T47D (cell line): ENCODE results near the gene RBMS1.

Source experiments
- DNase-seq, 2 experiments: peaks; one replicate each; pipeline versions ENCODE4 v3.0.0 to v3.0.0-alpha.2; 2011 to 2012; ENCODE audit warnings: low read depth in 1 of 2, low spot score in 1 of 2
- JUND ChIP-seq: IDR thresholded peaks from 2 replicates; pipeline ENCODE4 v1.6.1; 2012; ENCODE audit warnings: low read depth
- in situ Hi-C: cut with HindIII; loops from 2 replicates; pipeline ENCODE4 v1.10.0; 2016; ENCODE audit warnings: low sequenced_read_pairs, low pct_unique_long_range_greater_than_20kb

The RBMS1 gene

DNA sequence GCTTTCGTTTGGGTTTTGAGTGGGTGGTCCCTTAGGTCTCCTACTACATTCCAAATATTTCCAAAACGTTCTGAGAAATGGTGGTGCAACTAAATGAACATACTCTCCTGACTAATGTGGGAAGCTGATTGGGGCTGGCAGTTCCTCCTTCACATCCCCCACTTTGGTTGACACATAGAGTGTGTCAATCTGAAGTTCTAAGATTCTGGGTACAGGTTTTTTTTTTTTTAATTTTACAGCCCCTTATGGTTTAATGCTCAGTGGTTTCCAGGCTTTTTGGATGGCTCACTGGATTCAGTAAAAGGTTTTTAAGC lies 235.2 kb downstream of the RBMS1 start:
- no peak for TF ChIP-seq JUND
- no peak for DNase-seq
- in situ Hi-C loops, result no loop called here

DNA sequence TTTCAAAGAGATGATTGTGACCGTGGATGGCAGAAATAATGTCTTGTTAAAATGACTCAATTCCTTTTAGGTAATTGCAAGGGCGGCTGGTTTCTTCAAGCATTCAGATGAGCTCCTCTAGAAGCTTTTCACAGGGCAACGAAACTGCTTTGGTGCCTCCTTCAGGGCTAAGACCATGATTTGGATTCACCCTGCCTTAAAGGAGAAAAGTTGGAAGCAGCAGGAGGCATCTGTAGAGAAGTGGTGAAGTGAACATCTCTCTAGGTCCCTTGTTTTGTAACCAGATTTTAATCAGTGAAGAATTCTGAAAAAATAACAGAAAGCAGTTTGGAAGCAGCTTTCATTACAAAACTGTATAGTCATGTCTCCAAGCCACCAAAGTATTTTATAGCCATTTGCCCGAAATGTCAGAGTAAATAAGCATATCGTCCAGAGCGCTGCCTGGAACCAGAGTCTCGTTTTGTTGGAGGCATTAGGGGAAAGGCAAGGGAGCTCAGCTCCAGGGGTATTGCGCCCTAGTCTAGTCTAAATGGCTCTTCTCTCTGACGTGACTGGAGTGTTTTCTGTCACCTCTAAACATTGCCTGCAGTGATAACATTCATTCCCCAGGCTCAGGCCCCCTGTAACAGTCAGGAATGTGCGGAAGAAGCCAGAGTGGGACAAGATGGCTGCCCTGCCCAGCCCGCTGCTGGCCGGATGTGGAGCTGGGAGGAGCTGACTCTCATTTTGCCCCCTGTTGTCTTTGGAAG lies 235.7 kb downstream of the RBMS1 start:
- DNase-seq, result no peak
- no peak for TF ChIP-seq JUND
- in situ Hi-C loops, result no loop called here

GRCh38 chr2:160257041-160257742 lies 236.4 kb downstream of the RBMS1 start:
- in situ Hi-C loops, result no loop called here
- no peak for TF ChIP-seq JUND
- peak in 1 of 2 experiments; percentile 68 for DNase-seq

- in situ Hi-C loops, result no loop called here
- no peak for TF ChIP-seq JUND
- no peak for DNase-seq
These were observed 237.1 kb downstream of the RBMS1 start for GRCh38 chr2:160256507-160256906.

DNA sequence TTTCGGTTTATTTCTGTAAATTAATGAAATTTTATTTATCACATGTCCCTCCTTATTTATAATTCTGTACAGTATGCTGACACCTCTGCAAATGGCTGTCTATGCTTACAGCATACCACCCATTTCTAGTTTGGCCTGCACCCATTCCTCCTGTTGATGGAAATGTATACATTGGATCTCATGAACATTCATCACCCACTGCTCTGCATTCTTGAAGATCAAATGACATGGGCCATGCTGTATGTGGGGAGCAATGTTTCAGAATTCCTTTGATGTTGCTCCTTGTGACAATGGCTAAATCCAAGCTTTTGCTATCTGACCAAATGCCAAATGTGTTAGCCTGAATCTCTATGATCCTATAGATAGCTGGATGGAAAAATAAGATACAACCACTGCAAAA lies 238.2 kb downstream of the RBMS1 start:
- no peak for TF ChIP-seq JUND
- in situ Hi-C loops, result no loop called here
- no peak for DNase-seq

GRCh38 chr2:160254189-160254762 lies 239.3 kb downstream of the RBMS1 start:
- no peak for DNase-seq
- no peak for TF ChIP-seq JUND
- in situ Hi-C loops, result no loop called here

- in situ Hi-C loops, result no loop called here
- TF ChIP-seq JUND, result no peak
- no peak for DNase-seq
These were observed 240.0 kb downstream of the RBMS1 start for GRCh38 chr2:160253440-160254188.

DNA sequence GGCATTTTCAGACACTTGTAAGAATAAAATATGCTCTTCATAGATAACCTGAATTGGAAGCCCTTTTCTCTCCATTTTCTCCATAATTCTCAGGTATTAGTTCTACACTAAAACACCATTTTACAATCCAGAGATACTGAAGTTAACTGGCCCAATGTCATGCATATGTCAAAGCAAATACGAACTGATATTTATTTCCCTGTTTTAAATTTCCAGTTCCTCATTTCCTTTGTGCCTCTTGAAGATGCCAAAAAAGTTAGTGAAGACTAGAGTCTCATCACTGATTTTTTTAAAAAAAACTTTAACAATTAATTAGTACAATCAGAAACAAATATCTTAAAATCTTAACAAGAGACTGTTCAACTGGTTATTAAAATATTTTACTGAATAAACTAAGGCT lies 240.7 kb downstream of the RBMS1 start:
- in situ Hi-C loops, result no loop called here
- no peak for TF ChIP-seq JUND
- DNase-seq, result no peak

DNA sequence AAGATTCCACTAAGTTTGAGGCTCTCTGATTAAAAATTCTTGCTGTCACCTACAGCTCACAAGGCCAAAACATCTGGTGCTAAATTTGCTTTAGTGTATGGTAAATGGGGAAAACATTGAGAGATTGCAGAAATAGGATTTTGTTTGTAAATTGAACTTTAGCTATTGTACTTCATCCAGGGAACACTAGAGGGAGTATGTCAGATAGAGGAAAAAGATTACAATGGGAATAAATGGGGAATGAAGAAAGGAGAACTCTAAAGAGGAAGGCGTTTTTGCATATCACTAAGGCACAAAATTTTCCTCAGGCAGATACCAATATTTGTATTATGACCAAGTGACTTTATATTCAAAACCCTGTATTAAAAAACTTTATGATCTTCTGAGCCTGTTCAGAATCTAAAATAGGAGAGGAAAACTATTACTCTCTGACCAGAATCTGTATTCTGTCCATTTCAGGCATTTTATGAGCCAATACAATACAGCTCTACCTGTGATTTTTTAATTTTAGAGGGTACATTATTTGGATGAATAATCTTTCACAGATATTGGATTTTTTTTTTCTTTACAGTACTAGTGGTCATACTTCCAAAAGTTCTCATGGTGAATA lies 241.2 kb downstream of the RBMS1 start:
- TF ChIP-seq JUND, result no peak
- peak in 1 of 2 experiments; percentile 36 for DNase-seq
- in situ Hi-C loops, result no loop called here

- DNase-seq, result no peak
- in situ Hi-C loops, result no loop called here
- no peak for TF ChIP-seq JUND
These were observed 242.0 kb downstream of the RBMS1 start for GRCh38 chr2:160251569-160251968.

DNA sequence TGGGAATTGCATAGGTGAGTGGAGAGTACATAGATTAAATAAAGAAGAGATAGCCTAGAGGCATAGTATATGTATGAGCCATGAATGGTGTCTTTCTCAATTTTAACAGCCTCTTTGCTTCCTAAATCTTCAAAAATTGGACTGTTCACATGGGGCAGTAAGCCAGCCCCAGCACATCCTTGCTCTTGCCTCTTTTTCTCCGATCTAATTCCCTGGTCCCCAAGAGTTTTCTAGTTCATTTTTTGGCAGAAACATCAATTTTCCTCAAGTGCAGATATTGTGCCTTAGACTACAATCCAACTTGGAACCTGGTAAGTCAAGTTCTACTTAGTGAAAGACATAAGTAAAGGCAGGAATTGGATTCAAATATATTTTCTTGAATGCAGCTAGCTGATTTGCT lies 243.7 kb downstream of the RBMS1 start:
- no peak for TF ChIP-seq JUND
- in situ Hi-C loops, result no loop called here
- DNase-seq, result no peak

DNA sequence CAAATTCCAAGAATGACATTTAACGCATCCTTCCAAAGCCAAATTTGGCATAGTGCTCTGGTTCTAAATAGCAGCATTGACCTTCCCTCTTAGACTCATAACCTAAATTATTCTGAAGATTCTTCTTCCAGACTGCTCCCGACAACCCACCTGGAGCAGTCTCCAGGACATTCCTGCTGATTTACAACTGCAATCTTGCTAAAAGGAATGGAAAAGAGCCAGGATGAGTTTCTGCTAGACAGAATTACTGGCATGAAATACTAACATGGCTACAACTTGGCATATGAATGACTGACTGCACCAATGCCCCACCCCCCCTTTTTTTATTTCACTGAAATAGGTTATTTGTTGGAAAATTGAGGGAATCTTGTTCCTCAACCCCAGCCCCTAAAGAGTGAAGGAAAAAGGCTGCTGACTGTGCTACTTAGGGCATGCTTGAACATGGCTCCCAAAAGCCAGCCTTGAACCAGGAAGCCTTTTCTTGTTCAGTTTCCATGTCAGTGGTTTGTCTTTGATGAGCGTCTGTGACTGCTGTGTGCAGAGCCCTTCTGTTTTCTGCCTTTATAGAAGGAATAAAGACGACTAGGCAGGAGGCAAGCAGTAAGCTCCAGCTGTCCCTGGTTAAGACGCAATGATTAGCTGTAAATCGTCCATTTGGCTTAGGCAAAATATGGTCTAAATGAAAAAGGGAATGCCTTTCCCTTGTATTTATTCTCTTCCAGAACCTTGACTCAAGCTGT lies 246.1 kb downstream of the RBMS1 start:
- DNase-seq, result no peak
- in situ Hi-C loops, result no loop called here
- no peak for TF ChIP-seq JUND
